Mucosa of descending colon (tissue), 3 donors: ENCODE data around the gene DARS2. TPM values are rescaled to one million over a fixed set of nuclear protein-coding genes. Genes with fewer than 3 reads are reported as not detected.
"Not testable (repeated sequence)": the region's sequence is repeated elsewhere in the genome, so short reads cannot be mapped to it uniquely, and the experiment has no call there.

Experiments used
- ATAC-seq: fragments of 200-7000 bp; cut with Tn5 transposase; one replicate; pipeline ENCODE4 v1.9.1; 2020; ENCODE audit warnings: mild to moderate bottlenecking, moderate library complexity
- DNase-seq, 3 donors: peaks; one replicate each; pipeline ENCODE4 v3.0.0-alpha.2; 2020
- H3K36me3 ChIP-seq: fragments of 200-600 bp; one replicate; pipeline ENCODE4 v1.8.0; 2021; ENCODE audit warnings: low read depth, mild to moderate bottlenecking
- H3K4me1 ChIP-seq: fragments of 200-600 bp; one replicate; pipeline ENCODE4 v1.8.0; 2021; ENCODE audit warnings: low read depth, mild to moderate bottlenecking
- H3K4me3 ChIP-seq: fragments of 200-600 bp; one replicate; pipeline ENCODE4 v1.8.0; 2021; ENCODE audit warnings: mild to moderate bottlenecking
- H3K9me3 ChIP-seq: fragments of 200-600 bp; one replicate; pipeline ENCODE4 v1.8.0; 2021; ENCODE audit warnings: mild to moderate bottlenecking
- intact Hi-C, 2 donors: fragments of 100-400 bp; cut with DNase I in 1 of 2; cut with micrococcal nuclease in 1 of 2; formaldehyde crosslinking; loops; one replicate each; pipeline versions ENCODE4 v1.11.0 to v1.11.1; 2022; cut with DNase I, micrococcal nuclease
- total RNA-seq, 3 donors: library from RNA; stranded (reverse); fragmentation: NEBNext Ultra II Directional in 2 of 3; extraction: Animal tissue kit (Norgen Biotek cat#: 25700) in 2 of 3; gene quantifications; one replicate each; pipeline versions ENCODE4 v1.2.1 to v1.2.4, GENCODE V29; 2021 to 2023
- TF ChIP-seq, protein P1 (sequence below): fragments of 200-600 bp; IDR thresholded peaks from one replicate; pipeline ENCODE4 v1.8.0; 2022; ENCODE audit warnings: antibody characterized with exemption, mild to moderate bottlenecking
- donor health status: DM: no; HTN: no; CAD: no; lungs with moderate emphysema.
- donor health status: DM: no; HTN: no; CAD: no.
- donor health status: DM: no; HTN: yes; CAD: no.

Gene DARS2
- total RNA-seq, 3 donors from 2014 or later, result 15.2 to 29.4 (median 21.6) TPM

DNA sequence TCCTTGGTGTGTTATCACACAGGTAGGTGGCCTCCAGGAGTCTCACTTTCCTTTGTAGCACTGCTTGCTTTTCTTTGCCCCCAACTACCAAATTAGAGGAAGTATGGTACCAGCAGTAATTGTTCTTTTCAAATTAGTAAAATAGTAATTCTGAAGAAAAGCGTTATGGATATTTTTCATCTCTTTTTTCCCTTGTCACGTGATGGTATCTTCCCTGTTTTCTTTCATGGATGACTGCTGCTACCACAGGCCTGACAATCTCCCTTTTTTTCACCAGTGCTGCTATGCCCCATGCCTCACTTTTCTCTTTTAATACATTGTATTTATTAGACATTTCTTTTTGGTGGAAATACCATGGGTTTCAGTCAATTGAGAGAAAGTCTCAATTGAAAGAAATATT lies 47.0 kb downstream of the DARS2 start:
- no peak for DNase-seq
- H3K9me3 ChIP-seq, result no peaks in the 10 kb centered on the region
- peaks cover 4% of the 10 kb centered on the region for H3K4me1 ChIP-seq
- TF ChIP-seq, protein P1, sequence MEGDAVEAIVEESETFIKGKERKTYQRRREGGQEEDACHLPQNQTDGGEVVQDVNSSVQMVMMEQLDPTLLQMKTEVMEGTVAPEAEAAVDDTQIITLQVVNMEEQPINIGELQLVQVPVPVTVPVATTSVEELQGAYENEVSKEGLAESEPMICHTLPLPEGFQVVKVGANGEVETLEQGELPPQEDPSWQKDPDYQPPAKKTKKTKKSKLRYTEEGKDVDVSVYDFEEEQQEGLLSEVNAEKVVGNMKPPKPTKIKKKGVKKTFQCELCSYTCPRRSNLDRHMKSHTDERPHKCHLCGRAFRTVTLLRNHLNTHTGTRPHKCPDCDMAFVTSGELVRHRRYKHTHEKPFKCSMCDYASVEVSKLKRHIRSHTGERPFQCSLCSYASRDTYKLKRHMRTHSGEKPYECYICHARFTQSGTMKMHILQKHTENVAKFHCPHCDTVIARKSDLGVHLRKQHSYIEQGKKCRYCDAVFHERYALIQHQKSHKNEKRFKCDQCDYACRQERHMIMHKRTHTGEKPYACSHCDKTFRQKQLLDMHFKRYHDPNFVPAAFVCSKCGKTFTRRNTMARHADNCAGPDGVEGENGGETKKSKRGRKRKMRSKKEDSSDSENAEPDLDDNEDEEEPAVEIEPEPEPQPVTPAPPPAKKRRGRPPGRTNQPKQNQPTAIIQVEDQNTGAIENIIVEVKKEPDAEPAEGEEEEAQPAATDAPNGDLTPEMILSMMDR, result no peak
- intact Hi-C loops, result no loop called here
- H3K36me3 ChIP-seq, result no peaks in the 10 kb centered on the region
- H3K4me3 ChIP-seq, result no peak overlapping the region
- ATAC-seq, result no peak

GRCh38 chr1:173876732-173877131 lies 52.3 kb downstream of the DARS2 start:
- intact Hi-C loops, result no loop called here
- Histone ChIP-seq H3K36me3 (no peaks in the 10 kb centered on the region), H3K9me3 (no peaks in the 10 kb centered on the region), H3K4me3 (no peak overlapping the region), H3K4me1 (no peaks in the 10 kb centered on the region)
- DNase-seq (no peak), ATAC-seq (no peak)
- TF ChIP-seq, protein P1, result no peak

DNA sequence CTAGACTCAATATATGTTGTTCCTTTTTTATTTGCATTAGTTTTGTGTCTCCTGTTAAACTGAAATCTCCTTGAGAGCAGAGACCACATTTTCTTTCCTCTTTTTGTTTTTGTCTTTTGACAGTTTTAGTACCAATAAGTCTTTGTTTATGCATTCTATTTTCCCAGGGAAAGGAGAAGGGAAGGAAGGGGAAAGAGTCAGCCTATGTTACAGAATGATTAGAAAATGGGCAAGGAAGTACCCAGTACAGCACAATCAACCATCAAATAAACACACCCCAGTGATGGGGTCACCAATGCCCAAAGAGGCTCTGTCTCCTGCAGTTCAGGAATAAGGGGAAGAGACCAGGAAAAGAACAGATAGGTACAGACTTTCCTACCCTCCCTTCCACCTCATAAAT lies 53.8 kb downstream of the DARS2 start:
- Histone ChIP-seq H3K4me1 (no peaks in the 10 kb centered on the region), H3K9me3 (no peaks in the 10 kb centered on the region), H3K36me3 (no peaks in the 10 kb centered on the region), H3K4me3 (no peak overlapping the region)
- DNase-seq, result no peak
- intact Hi-C loops, result no loop called here
- TF ChIP-seq, protein P1, result no peak
- no peak for ATAC-seq

DNA sequence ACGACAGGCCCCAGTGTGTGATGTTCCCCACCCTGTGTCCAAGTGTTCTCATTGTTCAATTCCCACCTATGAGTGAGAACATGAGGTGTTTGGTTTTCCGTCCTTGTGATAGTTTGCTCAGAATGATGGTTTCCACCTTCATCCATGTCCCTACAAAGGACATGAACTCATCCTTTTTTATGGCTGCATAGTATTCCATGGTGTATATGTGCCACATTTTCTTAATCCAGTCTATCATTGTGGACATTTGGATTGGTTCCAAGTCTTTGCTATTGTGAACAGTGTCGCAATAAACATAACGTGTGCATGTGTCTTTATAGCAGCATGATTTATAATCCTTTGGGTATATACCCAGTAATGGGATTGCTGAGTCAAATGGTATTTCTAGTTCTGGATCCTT lies 56.6 kb downstream of the DARS2 start:
- H3K4me3 ChIP-seq, H3K9me3 ChIP-seq, DNase-seq, H3K4me1 ChIP-seq, ATAC-seq, intact Hi-C loops, H3K36me3 ChIP-seq: not testable (repeated sequence)

DNA sequence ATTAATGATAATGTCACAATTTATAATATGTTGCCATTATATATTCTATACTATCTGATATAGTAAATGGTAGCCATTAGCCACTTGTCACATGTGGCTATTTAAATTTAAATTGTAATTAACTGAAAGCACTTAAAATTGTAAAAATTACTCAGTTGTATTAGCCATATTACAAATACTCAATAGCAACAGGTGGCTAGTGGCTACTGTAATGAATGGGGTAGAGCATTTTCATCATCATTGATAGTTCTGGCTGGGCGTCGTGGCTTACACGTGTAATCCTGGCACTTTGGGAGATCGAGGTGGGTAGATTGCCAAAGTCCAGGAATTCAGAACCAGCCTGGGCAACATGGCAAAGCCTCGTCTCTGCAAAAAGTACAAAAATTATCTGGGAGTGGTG lies 60.2 kb downstream of the DARS2 start:
- Histone ChIP-seq H3K36me3 (no peaks in the 10 kb centered on the region), H3K4me3 (no peak overlapping the region), H3K4me1 (no peaks in the 10 kb centered on the region), H3K9me3 (no peaks in the 10 kb centered on the region)
- intact Hi-C loops, result no loop called here
- DNase-seq (no peak), ATAC-seq (no peak)
- TF ChIP-seq, protein P1, result no peak

GRCh38 chr1:173886746-173887611 lies 62.5 kb downstream of the DARS2 start:
- intact Hi-C loops, result no loop called here
- TF ChIP-seq, protein P1, result no peak
- no peak overlapping the region for H3K4me3 ChIP-seq
- no peak for DNase-seq
- H3K4me1 ChIP-seq, result no peaks in the 10 kb centered on the region
- H3K36me3 ChIP-seq, result no peaks in the 10 kb centered on the region
- H3K9me3 ChIP-seq, result no peaks in the 10 kb centered on the region
- no peak for ATAC-seq
